SK-N-SH (cell line): ENCODE measurements around the gene B4GALNT3. TPM values are rescaled to one million over a fixed set of nuclear protein-coding genes. Genes with fewer than 3 reads are reported as not detected.

ENCODE experiments used
- CTCF ChIA-PET: fragments of 300-600, 350-600 bp; formaldehyde crosslinking; extraction: SDS; loops from one replicate; lab custom pipeline; 2021; lab: Yijun Ruan, JAX
- POLR2A ChIA-PET: fragments of 350-600 bp; sonication (Branson Sonifier 250); formaldehyde crosslinking; extraction: SDS; loops from one replicate; lab custom pipeline; 2020; ENCODE audit warnings: antibody characterized with exemption, inconsistent platforms; lab: Yijun Ruan, JAX
- DNase-seq: peaks from one replicate; pipeline ENCODE4 v3.0.0; 2012
- H2AFZ ChIP-seq: fragments of 200-600 bp; sonication (generic); 2 replicates; pipeline ENCODE4 v1.8.1; 2016; ENCODE audit warnings: antibody characterized with exemption, mild to moderate bottlenecking, low read depth
- H3F3A ChIP-seq: fragments of 200-600 bp; sonication (generic); replicated peaks from 2 replicates; pipeline ENCODE3; 2016; ENCODE audit warnings: antibody characterized with exemption, mild to moderate bottlenecking; ENCODE audit not compliant: insufficient read depth
- H3K27ac ChIP-seq, 2 experiments: fragments of 200-500 bp in 1 of 2; fragments of 200-600 bp in 1 of 2; sonication (Bioruptor generic) in 1 of 2; sonication (generic), shearing (Covaris generic) in 1 of 2; 2 replicates each; pipeline versions ENCODE4 v1.5.1 to v1.6.1; 2014 to 2016; ENCODE audit warnings: low read depth in 2 of 2, inconsistent platforms in 1 of 2, low read length in 1 of 2, mild to moderate bottlenecking in 1 of 2, mixed read lengths in 1 of 2
- H3K27me3 ChIP-seq: fragments of 200-600 bp; sonication (generic), shearing (Covaris generic); 2 replicates; pipeline ENCODE4 v1.6.1; 2016; ENCODE audit warnings: mixed run types; ENCODE audit not compliant: insufficient read depth
- H3K36me3 ChIP-seq, 2 experiments: fragments of 200-500 bp in 1 of 2; fragments of 200-600 bp in 1 of 2; sonication (Bioruptor generic) in 1 of 2; sonication (generic) in 1 of 2; replicated peaks in 1 of 2; 2 replicates each; pipeline versions ENCODE3 to v1.5.1; 2014 to 2016; ENCODE audit warnings: low read length in 1 of 2, mild to moderate bottlenecking in 1 of 2; ENCODE audit not compliant: insufficient read depth in 2 of 2, control insufficient read depth in 1 of 2
- H3K4me1 ChIP-seq, 2 experiments: fragments of 200-500 bp in 1 of 2; fragments of 200-600 bp in 1 of 2; sonication (Bioruptor generic) in 1 of 2; sonication (generic), shearing (Covaris generic) in 1 of 2; 2 replicates each; pipeline versions ENCODE4 v1.5.1 to v1.6.1; 2014 to 2016; ENCODE audit warnings: low read depth in 1 of 2, low read length in 1 of 2, mixed run types in 1 of 2; ENCODE audit not compliant: insufficient read depth in 2 of 2, control insufficient read depth in 1 of 2
- H3K4me2 ChIP-seq: fragments of 200-600 bp; sonication (generic), shearing (Covaris generic); 2 replicates; pipeline ENCODE4 v1.6.1; 2017; ENCODE audit warnings: mixed run types
- H3K4me3 ChIP-seq, 2 experiments: fragments of 200-500 bp in 1 of 2; fragments of 200-600 bp in 1 of 2; sonication (Bioruptor generic) in 1 of 2; sonication (generic), shearing (Covaris generic) in 1 of 2; 2 replicates each; pipeline versions ENCODE4 v1.5.1 to v1.8.1; 2014 to 2016; ENCODE audit warnings: low read depth in 2 of 2, inconsistent platforms in 1 of 2, low read length in 1 of 2, mild to moderate bottlenecking in 1 of 2, mixed read lengths in 1 of 2, moderate library complexity in 1 of 2
- H3K79me2 ChIP-seq: fragments of 200-600 bp; sonication (generic); 2 replicates; pipeline ENCODE4 v1.8.1; 2017; ENCODE audit warnings: mild to moderate bottlenecking; ENCODE audit not compliant: insufficient read depth
- H3K9ac ChIP-seq: fragments of 200-600 bp; sonication (generic); 2 replicates; pipeline ENCODE4 v1.6.1; 2017; ENCODE audit warnings: mixed run types
- H3K9me2 ChIP-seq: fragments of 200-600 bp; sonication (generic); 2 replicates; pipeline ENCODE4 v1.6.1; 2017; ENCODE audit warnings: mixed run types
- H3K9me3 ChIP-seq: fragments of 200-600 bp; sonication (generic); 2 replicates; pipeline ENCODE4 v1.6.1; 2017; ENCODE audit warnings: mixed run types, mild to moderate bottlenecking, moderate library complexity
- H4K20me1 ChIP-seq: fragments of 200-600 bp; sonication (generic); 2 replicates; pipeline ENCODE4 v1.6.1; 2017; ENCODE audit warnings: mild to moderate bottlenecking, mixed run types; ENCODE audit not compliant: insufficient read depth
- EP300 ChIP-seq, 2 experiments: IDR thresholded peaks; 2 replicates each; pipeline versions ENCODE4 v1.4.0 to v1.6.1; 2012; ENCODE audit warnings: borderline replicate concordance in 1 of 2, low read depth in 1 of 2, low read length in 1 of 2
- EZH2phosphoT487 ChIP-seq: fragments of 200-600 bp; sonication (generic); IDR thresholded peaks from 2 replicates; pipeline ENCODE4 v1.6.1; 2017; ENCODE audit warnings: low read depth, mixed run types, mild to moderate bottlenecking, antibody characterized with exemption, moderate library complexity, borderline replicate concordance
- FOXM1 ChIP-seq: IDR thresholded peaks from 2 replicates; pipeline ENCODE4 v1.4.0; 2012; ENCODE audit warnings: low read depth, mild to moderate bottlenecking
- GABPA ChIP-seq: IDR thresholded peaks from 2 replicates; pipeline ENCODE4 v1.4.0; 2012; ENCODE audit warnings: low read depth, mild to moderate bottlenecking
- MAX ChIP-seq: IDR thresholded peaks from 2 replicates; pipeline ENCODE4 v1.4.0; 2012; ENCODE audit warnings: low read depth
- MXI1 ChIP-seq: IDR thresholded peaks from 2 replicates; pipeline ENCODE4 v1.6.1; 2012; ENCODE audit warnings: mild to moderate bottlenecking, low read depth, low read length, improper control_type of control experiment
- NFIC ChIP-seq: IDR thresholded peaks from 2 replicates; pipeline ENCODE4 v1.4.0; 2012; ENCODE audit warnings: borderline replicate concordance
- NRF1 ChIP-seq: IDR thresholded peaks from 2 replicates; pipeline ENCODE4 v1.6.1; 2012; ENCODE audit warnings: low read depth, mild to moderate bottlenecking, low read length
- PBX3 ChIP-seq: IDR thresholded peaks from 2 replicates; pipeline ENCODE4; 2012
- RCOR1 ChIP-seq: fragments of 150-350 bp; IDR thresholded peaks from 2 replicates; pipeline ENCODE4 v1.6.1; 2017; ENCODE audit warnings: antibody characterized with exemption, low read length
- RFX5 ChIP-seq: IDR thresholded peaks from 2 replicates; pipeline ENCODE4 v1.6.1; 2012; ENCODE audit warnings: mild to moderate bottlenecking, improper control_type of control experiment, low read length
- RXRA ChIP-seq: IDR thresholded peaks from 2 replicates; pipeline ENCODE4 v1.4.0; 2012; ENCODE audit warnings: low read depth, mild to moderate bottlenecking, borderline replicate concordance
- SIN3A ChIP-seq: IDR thresholded peaks from 2 replicates; pipeline ENCODE4 v1.6.1; 2012; ENCODE audit warnings: low read depth, mild to moderate bottlenecking, low read length, moderate library complexity, borderline replicate concordance
- SMC3 ChIP-seq: IDR thresholded peaks from 2 replicates; pipeline ENCODE4 v1.6.1; 2012; ENCODE audit warnings: low read depth, low read length, improper control_type of control experiment
- TAF1 ChIP-seq: IDR thresholded peaks from 2 replicates; pipeline ENCODE4 v1.6.1; 2012; ENCODE audit warnings: low read depth, mild to moderate bottlenecking, low read length, moderate library complexity, borderline replicate concordance
- USF2 ChIP-seq: fragments of 150-350 bp; IDR thresholded peaks from 2 replicates; pipeline ENCODE4 v1.6.1; 2017; ENCODE audit warnings: antibody characterized with exemption, low read length, low read depth, borderline replicate concordance
- YY1 ChIP-seq: IDR thresholded peaks from 2 replicates; pipeline ENCODE4 v1.4.0; 2012; ENCODE audit warnings: low read depth, mild to moderate bottlenecking
- ZBTB33 ChIP-seq: IDR thresholded peaks from 2 replicates; pipeline ENCODE4 v1.4.0; 2012; ENCODE audit warnings: low read depth, borderline replicate concordance
- WGBS: methylation state at CpG from one replicate; pipeline ENCODE4 v1.1.6; 2017; ENCODE audit warnings: low lambda C conversion rate; 5-methylcytosine and 5-hydroxymethylcytosine counted together
- polyA plus RNA-seq, 3 experiments: library from polyadenylated mRNA; depleted of rRNA; stranded (reverse); fragments of >200 nt; gene quantifications; 2 replicates each; pipeline ENCODE4 v1.2.3, GENCODE V29; 2012

Gene B4GALNT3
- polyA plus RNA-seq, 1 of the 3 experiments (the other 2 are of a cell fraction): 0.53 TPM

GRCh38 chr12:450438-450837, 9.3 kb upstream of the B4GALNT3 start:
- no peak overlapping the region for H3K27ac ChIP-seq
- H3K4me1 ChIP-seq: no peaks in the 10 kb centered on the region
- H3K9me3 ChIP-seq: no peaks in the 10 kb centered on the region
- H4K20me1 ChIP-seq: no peaks in the 10 kb centered on the region
- H3K36me3 ChIP-seq: no peaks in the 10 kb centered on the region
- no peaks in the 10 kb centered on the region for H3K9me2 ChIP-seq
- DNase-seq: no peak
- H3K4me2 ChIP-seq: no peak overlapping the region
- 72% methylated on average over 3 of the region's 3 CpGs for WGBS
- TF ChIP-seq GABPA (no peak), NFIC (no peak), MXI1 (no peak), SIN3A (no peak), USF2 (no peak), EZH2phosphoT487 (no peak), TAF1 (no peak), PBX3 (no peak), SMC3 (no peak), NRF1 (no peak), ZBTB33 (no peak), RFX5 (no peak), RCOR1 (no peak), MAX (no peak), EP300 (IDR thresholded peaks at IDR 0.05; ENCODE audit: borderline replicate concordance in 1 of 2, low read depth in 1 of 2, low read length in 1 of 2) (no peak), FOXM1 (no peak), YY1 (no peak), RXRA (no peak)
- ChIA-PET CTCF (interaction anchor here (0.8 to 21.8 kb wide), 3 partner anchors 8 to 90 kb away, joined by 3 to 560 read pairs (median 4); no protein-coding TSS in a partner anchor), POLR2A (no interaction called here)
- no peak overlapping the region for H3K4me3 ChIP-seq
- H3K9ac ChIP-seq: no peak overlapping the region
- peaks cover 7% of the 10 kb centered on the region for H3K27me3 ChIP-seq
- H3K79me2 ChIP-seq: no peaks in the 10 kb centered on the region
- no peak overlapping the region for H2AFZ ChIP-seq
- H3F3A ChIP-seq: no peaks in the 10 kb centered on the region
